ENCODE measurements around the gene CMC4.
A peak's percentile ranks its signal among the peaks of the same experiment; 100 is the strongest.

Gene CMC4

GRCh38 chrX:155052738-155053498 lies 18.0 kb downstream of the CMC4 start:
- DNase-seq, result no peak

GRCh38 chrX:155048977-155049619 lies 21.8 kb downstream of the CMC4 start:
- DNase-seq, result no peak

- DNase-seq, result no peak
These were observed 24.0 kb downstream of the CMC4 start for GRCh38 chrX:155046811-155047528.

- DNase-seq, result no peak
These were observed 24.7 kb downstream of the CMC4 start for GRCh38 chrX:155046129-155046810.

- DNase-seq, result no peak
These were observed 35.2 kb downstream of the CMC4 start for GRCh38 chrX:155035688-155036087.

- no peak for DNase-seq
These were observed 39.3 kb downstream of the CMC4 start for GRCh38 chrX:155031657-155032056.

GRCh38 chrX:155028877-155029291 lies 42.1 kb downstream of the CMC4 start:
- no peak for DNase-seq

GRCh38 chrX:155028129-155028528 lies 42.8 kb downstream of the CMC4 start:
- DNase-seq, result no peak

- DNase-seq, result no peak
These were observed 43.3 kb downstream of the CMC4 start for GRCh38 chrX:155027509-155028066.

- peak; percentile 95 for DNase-seq
These were observed 44.0 kb downstream of the CMC4 start, which contains the start of gene FUNDC2 for GRCh38 chrX:155026727-155027508. FUNDC2 (plus strand) TSS chrX:155026844; CDS start chrX:155026939, 95 bp downstream.

- no peak for DNase-seq
These were observed 44.6 kb downstream of the CMC4 start for GRCh38 chrX:155026420-155026726.

- no peak for DNase-seq
These were observed 46.8 kb downstream of the CMC4 start for GRCh38 chrX:155023907-155024833.

GRCh38 chrX:155022585-155022984 lies 48.4 kb downstream of the CMC4 start, which contains the start of gene F8:
F8 (minus strand) TSS chrX:155022723; CDS start chrX:155022552, 171 bp downstream.
- DNase-seq, result no peak

GRCh38 chrX:155020591-155020990 lies 50.3 kb downstream of the CMC4 start:
- no peak for DNase-seq

Measured in NCI-H2107 (cell line).